Fibroblast of lung (primary cell): ENCODE data around the gene RGS19.

Source experiments
- EZH2 ChIP-seq: IDR thresholded peaks from 2 replicates; pipeline ENCODE4 v1.5.1; 2012; ENCODE audit warnings: low read length, control low read depth, mild to moderate bottlenecking; ENCODE audit errors: missing control alignments
- TF ChIP-seq, protein P1 (sequence below), 2 donors: IDR thresholded peaks in 1 of 2; conservative IDR thresholded peaks in 1 of 2; 1 replicate in 1 of 2; 2 replicates in 1 of 2; pipeline ENCODE4 v1.5.1; 2011 to 2012; ENCODE audit warnings: low read length in 2 of 2, control low read depth in 1 of 2, inconsistent platforms in 1 of 2, low read depth in 1 of 2, mild to moderate bottlenecking in 1 of 2

DNA sequence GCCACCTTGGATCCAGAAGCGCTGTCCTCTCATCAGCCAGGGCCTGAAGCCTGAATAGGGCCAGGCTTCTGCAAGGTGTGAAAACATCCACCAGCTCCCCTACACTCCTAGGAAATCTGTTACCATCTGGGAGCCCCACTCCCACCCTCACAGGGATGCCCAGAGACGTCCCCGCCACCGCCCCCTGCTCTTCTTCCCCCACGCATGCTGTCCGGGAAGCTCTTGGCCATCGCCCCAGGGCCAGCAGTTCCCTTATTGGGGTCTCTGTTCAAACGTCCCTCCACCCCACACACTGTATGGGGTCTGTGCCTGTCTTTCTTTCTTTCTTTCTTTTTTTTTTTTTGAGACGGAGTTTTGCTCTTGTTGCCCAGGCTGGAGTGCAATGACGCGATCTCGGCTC lies 3.8 kb downstream of the RGS19 start:
- TF ChIP-seq, protein P1, sequence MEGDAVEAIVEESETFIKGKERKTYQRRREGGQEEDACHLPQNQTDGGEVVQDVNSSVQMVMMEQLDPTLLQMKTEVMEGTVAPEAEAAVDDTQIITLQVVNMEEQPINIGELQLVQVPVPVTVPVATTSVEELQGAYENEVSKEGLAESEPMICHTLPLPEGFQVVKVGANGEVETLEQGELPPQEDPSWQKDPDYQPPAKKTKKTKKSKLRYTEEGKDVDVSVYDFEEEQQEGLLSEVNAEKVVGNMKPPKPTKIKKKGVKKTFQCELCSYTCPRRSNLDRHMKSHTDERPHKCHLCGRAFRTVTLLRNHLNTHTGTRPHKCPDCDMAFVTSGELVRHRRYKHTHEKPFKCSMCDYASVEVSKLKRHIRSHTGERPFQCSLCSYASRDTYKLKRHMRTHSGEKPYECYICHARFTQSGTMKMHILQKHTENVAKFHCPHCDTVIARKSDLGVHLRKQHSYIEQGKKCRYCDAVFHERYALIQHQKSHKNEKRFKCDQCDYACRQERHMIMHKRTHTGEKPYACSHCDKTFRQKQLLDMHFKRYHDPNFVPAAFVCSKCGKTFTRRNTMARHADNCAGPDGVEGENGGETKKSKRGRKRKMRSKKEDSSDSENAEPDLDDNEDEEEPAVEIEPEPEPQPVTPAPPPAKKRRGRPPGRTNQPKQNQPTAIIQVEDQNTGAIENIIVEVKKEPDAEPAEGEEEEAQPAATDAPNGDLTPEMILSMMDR (conservative IDR thresholded peaks at IDR 0.05 in 1 of 2, IDR thresholded peaks at IDR 0.05 in 1 of 2; ENCODE audit: low read depth in 1 of 2, low read length in 2 of 2), result no peak
- TF ChIP-seq EZH2, result no peak
